Left renal pelvis (tissue), 4 donors: ENCODE data around the gene TBPL1. TPM values are rescaled to one million over a fixed set of nuclear protein-coding genes. Genes with fewer than 3 reads are reported as not detected.

Experiments used
- DNase-seq, 4 donors: peaks; one replicate each; pipeline ENCODE4 v3.0.0-alpha.2; 2013; ENCODE audit warnings: low read depth in 4 of 4, low spot score in 3 of 4
- polyA plus RNA-seq, 4 donors: library from polyadenylated mRNA; unstranded; fragments of 120-200 nt; gene quantifications; one replicate each; pipeline ENCODE4 v1.2.1, GENCODE V29; 2013; ENCODE audit not compliant: insufficient read length in 4 of 4

The TBPL1 gene
- polyA plus RNA-seq, 4 donors, result 46.4 to 63.4 (median 52.6) TPM

- DNase-seq, result no peak
Observed at GRCh38 chr6:134002821-134003220, 49.8 kb downstream of the TBPL1 start.

DNA sequence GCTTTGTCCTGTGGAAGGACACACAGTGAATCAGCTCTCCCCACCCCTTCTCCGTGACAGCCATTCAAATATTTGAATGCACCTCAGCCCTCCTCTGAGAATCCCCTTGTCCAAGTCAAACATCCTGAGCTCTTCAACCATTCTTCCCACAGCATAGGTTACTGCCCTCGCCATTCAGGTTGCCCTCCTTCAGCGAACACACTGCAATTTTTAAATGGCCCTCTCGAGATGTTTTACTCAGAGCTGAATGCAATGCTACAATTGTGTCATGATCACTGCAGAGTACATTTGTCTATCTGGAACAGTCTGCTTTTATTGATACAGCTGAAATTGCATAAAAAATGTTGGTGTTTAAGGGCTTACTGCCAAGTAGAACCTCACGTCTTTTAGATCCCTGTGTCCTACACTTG lies 50.5 kb downstream of the TBPL1 start:
- DNase-seq, result no peak

- DNase-seq, result no peak
Observed at GRCh38 chr6:134004714-134005113, 51.7 kb downstream of the TBPL1 start.

DNA sequence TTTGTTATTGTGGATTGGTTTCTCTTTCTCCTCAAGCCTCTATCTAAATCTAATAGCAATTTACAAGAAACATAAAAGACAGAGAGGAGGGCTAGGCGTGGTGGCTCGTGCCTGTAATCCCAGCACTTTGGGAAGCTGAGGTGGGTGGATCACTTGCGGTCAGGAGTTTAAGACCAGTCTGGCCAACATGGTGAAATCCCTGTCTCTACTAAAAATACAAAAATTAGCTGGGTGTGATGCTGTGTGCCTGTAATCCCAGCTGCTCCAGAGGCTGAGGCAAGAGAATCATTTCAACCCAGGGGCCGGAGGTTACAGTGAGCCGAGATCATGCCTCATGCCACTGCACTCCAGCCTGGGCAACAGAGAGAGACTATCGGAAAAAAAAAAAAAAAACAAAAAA lies 52.8 kb downstream of the TBPL1 start:
- DNase-seq, result no peak

DNA sequence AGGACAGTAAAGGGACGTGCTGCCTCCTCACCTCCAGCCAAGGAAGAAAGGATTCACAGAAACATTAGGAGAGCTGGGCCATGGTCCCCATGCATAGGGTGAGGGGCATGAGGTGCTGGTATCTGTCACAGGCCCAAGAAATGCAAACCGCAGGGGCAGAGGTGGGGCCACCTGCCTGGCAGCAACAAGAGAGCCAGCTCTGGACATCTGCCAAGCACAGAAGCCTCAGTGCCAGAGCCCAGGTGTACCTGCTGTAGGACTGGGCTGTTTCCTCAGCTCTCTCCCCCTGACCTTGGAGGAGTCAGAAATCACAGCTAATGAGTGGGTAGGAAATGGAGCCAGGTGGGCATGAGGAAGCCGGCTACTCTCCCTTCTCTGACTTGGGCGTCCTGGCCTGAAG lies 54.1 kb downstream of the TBPL1 start:
- DNase-seq, result no peak

GRCh38 chr6:134009876-134010275 lies 56.9 kb downstream of the TBPL1 start:
- no peak for DNase-seq

DNA sequence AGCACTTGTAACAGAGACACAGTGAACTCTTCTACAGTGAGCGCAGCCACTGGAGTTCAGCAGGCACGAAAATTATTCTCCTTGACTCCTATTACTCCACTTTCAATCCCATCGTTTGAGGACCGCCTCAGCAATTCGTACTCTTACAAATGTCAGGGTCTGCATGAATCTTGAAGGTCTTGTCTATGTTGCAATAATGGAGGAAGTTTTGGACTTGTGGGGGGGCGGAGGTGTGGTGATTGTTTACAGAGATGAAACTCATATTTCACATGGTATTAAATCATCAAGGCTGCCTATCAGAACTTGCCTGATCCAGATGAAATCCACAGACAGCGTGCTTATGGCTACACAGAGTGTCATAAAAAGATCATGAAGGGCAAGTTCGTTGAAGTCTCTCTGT lies 57.4 kb downstream of the TBPL1 start:
- DNase-seq, result no peak

DNA sequence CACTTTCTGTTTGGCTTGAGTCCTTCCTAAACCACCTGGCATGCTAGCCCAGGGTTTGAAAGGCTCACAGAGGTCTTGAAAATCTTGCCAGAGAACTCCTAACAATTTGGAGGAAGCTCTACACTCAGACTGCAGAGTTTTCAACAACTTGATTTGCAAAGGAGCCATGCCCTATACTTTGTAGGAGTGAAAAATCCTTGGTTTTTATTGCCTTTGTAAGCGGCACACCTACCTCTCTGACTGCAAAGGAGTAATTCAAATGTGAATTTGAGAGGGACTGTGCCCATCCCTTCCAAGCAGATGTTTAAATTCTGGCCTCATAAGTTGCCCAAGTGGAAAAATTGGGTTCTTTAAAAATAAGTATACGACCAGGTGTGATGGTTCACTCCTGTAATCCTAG lies 58.0 kb downstream of the TBPL1 start:
- DNase-seq, result no peak

- no peak for DNase-seq
Observed at GRCh38 chr6:134014588-134015137, 61.6 kb downstream of the TBPL1 start.

- DNase-seq, result no peak
Observed at GRCh38 chr6:134015719-134016557, 62.9 kb downstream of the TBPL1 start.

GRCh38 chr6:134016558-134016814 lies 63.5 kb downstream of the TBPL1 start:
- DNase-seq, result no peak

GRCh38 chr6:134020071-134020470 lies 67.0 kb downstream of the TBPL1 start:
- no peak for DNase-seq

DNA sequence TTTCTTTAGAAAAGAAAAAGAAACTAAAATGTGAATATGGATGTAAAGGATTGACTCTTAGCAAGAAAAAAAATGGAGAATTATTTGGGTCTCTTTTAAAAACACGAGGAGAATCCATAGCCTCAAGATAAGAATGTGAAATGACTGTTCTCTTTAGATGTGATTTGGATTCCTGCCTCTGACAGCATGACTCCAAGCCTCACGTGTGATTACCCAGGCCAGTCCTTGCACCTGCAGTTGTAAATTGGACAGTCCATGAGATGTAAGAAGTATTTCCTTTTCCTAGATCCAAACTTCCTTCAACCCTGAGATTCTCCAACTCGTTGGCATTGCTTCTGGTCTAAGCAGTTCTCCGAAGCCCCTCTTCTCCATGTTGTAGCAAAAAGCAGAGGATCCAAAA lies 67.5 kb downstream of the TBPL1 start:
- no peak for DNase-seq

GRCh38 chr6:134020968-134021367 lies 67.9 kb downstream of the TBPL1 start:
- no peak for DNase-seq

- DNase-seq, result no peak
Observed at GRCh38 chr6:134021396-134022122, 68.5 kb downstream of the TBPL1 start.

DNA sequence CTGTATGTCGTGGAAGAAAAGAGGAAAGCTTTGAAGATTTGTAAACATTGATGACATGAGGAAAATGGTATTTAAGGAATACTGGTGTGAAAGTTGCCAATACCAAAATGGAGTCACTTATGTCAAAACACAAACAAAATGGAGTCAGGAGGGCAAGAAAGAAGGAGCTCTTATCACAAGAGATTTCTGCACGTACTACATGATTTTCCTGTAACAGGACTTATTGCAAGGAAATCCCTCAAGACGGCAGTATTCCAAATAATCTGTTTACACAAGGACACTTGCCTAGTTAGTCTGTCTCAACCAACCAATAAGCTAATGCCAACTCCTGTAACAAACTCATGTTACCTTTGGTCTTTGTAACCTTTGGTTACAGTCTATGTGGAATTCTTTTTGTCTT lies 69.6 kb downstream of the TBPL1 start:
- no peak for DNase-seq

DNA sequence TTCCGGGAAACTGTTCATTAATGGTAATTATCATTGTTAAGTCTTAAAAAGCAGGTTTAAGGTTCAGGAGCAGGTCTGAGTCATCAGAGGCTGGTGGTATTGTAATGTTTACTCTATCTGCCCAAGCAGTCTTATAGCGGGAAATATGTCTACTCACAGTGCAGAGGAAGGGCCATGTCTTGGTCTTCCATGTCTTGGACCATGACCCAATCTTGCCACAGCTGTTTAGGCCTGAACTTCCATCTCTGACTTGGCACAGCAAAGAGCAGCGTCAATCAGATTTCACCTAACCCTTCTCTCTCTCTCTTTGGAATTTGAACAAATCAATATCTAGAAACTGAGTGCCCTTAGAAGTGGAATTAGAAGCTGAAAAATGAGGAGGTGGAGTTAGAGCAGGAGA lies 73.6 kb downstream of the TBPL1 start:
- DNase-seq, result no peak

GRCh38 chr6:134028438-134028837 lies 75.4 kb downstream of the TBPL1 start:
- DNase-seq, result no peak

DNA sequence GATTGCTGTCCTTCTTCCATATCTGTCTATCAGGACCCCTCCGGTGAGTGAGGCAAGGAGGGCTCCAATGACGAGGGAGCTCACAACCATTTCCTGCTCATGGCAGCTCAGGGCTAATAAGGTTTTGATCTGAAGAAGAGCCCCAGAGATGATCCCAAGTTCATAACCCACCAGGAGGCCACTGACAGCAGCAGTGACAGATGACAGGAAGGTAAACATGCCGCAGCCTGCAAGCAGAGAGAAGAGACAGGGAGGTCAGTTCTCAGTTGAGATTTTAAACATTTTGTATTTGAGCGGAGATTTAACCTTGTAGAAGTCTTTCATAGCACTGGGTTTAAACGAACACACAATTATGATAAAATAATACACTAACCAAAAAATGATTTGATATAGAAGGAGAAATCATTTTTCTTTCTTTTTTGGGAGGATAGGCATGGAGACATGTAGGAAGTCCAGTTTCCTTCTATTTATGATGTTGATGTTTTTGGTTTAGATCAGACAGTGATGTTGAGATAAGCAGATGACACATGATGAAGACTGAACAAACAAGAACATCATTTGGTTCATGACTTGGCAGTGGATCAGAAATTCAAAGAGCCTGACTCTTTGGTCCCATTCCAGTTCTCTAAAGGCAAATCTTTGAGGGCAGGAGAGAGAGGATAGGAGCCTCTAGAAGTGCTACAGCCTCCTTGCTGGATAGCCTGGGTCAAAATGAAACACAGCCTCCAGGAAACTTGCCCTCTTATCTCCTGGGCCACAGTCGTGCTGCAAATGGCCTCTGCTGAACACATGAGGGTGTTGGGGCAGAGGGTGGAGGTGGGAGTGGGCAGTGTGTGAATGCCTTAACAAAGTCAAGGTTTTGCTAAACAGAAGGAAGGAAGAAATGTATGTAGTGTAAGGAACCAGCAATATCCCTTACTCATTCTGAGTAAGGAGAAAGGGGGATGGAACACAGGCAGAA lies 76.8 kb downstream of the TBPL1 start:
- no peak for DNase-seq

- DNase-seq, result no peak
Observed at GRCh38 chr6:134031696-134032255, 78.8 kb downstream of the TBPL1 start.

GRCh38 chr6:134034478-134034877 lies 81.5 kb downstream of the TBPL1 start:
- no peak for DNase-seq
